CD4-positive, alpha-beta T cell (primary cell): Measurements from ENCODE around the gene RPUSD3. TPM values are rescaled to one million over a fixed set of nuclear protein-coding genes. Genes with fewer than 3 reads are reported as not detected.
"Not testable (repeated sequence)": the region's sequence is repeated elsewhere in the genome, so short reads cannot be mapped to it uniquely, and the experiment has no call there.

Source experiments
- ATAC-seq: fragments of 200-7000 bp; cut with Tn5 transposase; one replicate; pipeline ENCODE4 v1.10.0; 2022; ENCODE audit warnings: mild to moderate bottlenecking; ENCODE audit not compliant: poor library complexity
- CTCF ChIA-PET: fragments of 350-600 bp; sonication (Branson Sonifier 250); formaldehyde crosslinking; loops from one replicate; lab custom pipeline; 2021; ENCODE audit warnings: antibody characterized with exemption, inconsistent platforms; lab: Charles Lee
- POLR2A ChIA-PET: fragments of 350-600 bp; sonication (Branson Sonifier 250); formaldehyde crosslinking; loops from one replicate; lab custom pipeline; 2021; ENCODE audit warnings: antibody characterized with exemption, inconsistent platforms; lab: Charles Lee
- DNase-seq, 14 experiments: peaks; one replicate each; pipeline ENCODE4 v3.0.0-alpha.2; 2013 to 2020; ENCODE audit warnings: mixed read lengths in 2 of 14
- H3K27ac ChIP-seq, 2 donors: one replicate each; pipeline versions ENCODE4 v1.5.1 to v1.7.0; 2013; ENCODE audit warnings: low read length in 2 of 2, low read depth in 1 of 2, mild to moderate bottlenecking in 1 of 2
- H3K27me3 ChIP-seq, 2 experiments: 1 replicate in 1 of 2; 2 replicates in 1 of 2; pipeline versions ENCODE4 v1.6.1 to v1.7.0; 2013; ENCODE audit warnings: low read length in 2 of 2, control low read depth in 1 of 2, mild to moderate bottlenecking in 1 of 2, moderate library complexity in 1 of 2; ENCODE audit not compliant: insufficient read depth in 2 of 2, control insufficient read depth in 1 of 2
- H3K36me3 ChIP-seq: one replicate; pipeline ENCODE4 v1.6.1; 2013; ENCODE audit warnings: low read length, control low read depth; ENCODE audit not compliant: insufficient read depth
- H3K4me1 ChIP-seq: one replicate; pipeline ENCODE4 v1.6.1; 2013; ENCODE audit warnings: low read length, control low read depth; ENCODE audit not compliant: insufficient read depth
- H3K4me3 ChIP-seq: one replicate; pipeline ENCODE4 v1.5.1; 2013; ENCODE audit warnings: mild to moderate bottlenecking, low read length, moderate library complexity
- H3K9me3 ChIP-seq, 2 experiments: 1 replicate in 1 of 2; 2 replicates in 1 of 2; pipeline versions ENCODE4 v1.6.1 to v1.7.0; 2013; ENCODE audit warnings: low read length in 2 of 2, mild to moderate bottlenecking in 2 of 2, control low read depth in 1 of 2, moderate library complexity in 1 of 2; ENCODE audit not compliant: control insufficient read depth in 1 of 2, insufficient read depth in 1 of 2
- H3K27ac Mint-ChIP-seq: one replicate; pipeline ENCODE4 v1.8.0; 2020; ENCODE audit warnings: mixed read lengths
- H3K27me3 Mint-ChIP-seq: one replicate; pipeline ENCODE4 v1.8.0; 2021; ENCODE audit warnings: mixed read lengths
- H3K36me3 Mint-ChIP-seq: one replicate; pipeline ENCODE4 v1.8.0; 2021; ENCODE audit warnings: low read depth, mixed read lengths
- H3K4me1 Mint-ChIP-seq: one replicate; pipeline ENCODE4 v1.8.0; 2021; ENCODE audit warnings: low read depth, mixed read lengths
- H3K4me3 Mint-ChIP-seq: one replicate; pipeline ENCODE4 v1.8.0; 2020; ENCODE audit warnings: mild to moderate bottlenecking, mixed read lengths
- H3K9me3 Mint-ChIP-seq: one replicate; pipeline ENCODE4 v1.8.0; 2020; ENCODE audit warnings: mixed read lengths
- intact Hi-C, 2 experiments: fragments of 100-400 bp; cut with DNase I in 1 of 2; cut with micrococcal nuclease in 1 of 2; formaldehyde crosslinking; loops; one replicate each; pipeline versions ENCODE4 v1.15.1 to v1.9.0; 2023 to 2025; cut with DNase I, micrococcal nuclease
- total RNA-seq, 174 experiments: library from RNA in 2 of 174; stranded (reverse) in 2 of 174; gene quantifications; one replicate each; pipeline ENCODE4 v1.2.3 and lab custom pipeline; 2021 to 2026
- TF ChIP-seq, protein P1 (sequence below): fragments of 200-600 bp; IDR thresholded peaks from one replicate; pipeline ENCODE4 v1.8.0; 2022; ENCODE audit warnings: antibody characterized with exemption, mild to moderate bottlenecking

RPUSD3 gene
- total RNA-seq, 2 experiments from 2014 or later = 7.9 to 8.1 TPM

DNA sequence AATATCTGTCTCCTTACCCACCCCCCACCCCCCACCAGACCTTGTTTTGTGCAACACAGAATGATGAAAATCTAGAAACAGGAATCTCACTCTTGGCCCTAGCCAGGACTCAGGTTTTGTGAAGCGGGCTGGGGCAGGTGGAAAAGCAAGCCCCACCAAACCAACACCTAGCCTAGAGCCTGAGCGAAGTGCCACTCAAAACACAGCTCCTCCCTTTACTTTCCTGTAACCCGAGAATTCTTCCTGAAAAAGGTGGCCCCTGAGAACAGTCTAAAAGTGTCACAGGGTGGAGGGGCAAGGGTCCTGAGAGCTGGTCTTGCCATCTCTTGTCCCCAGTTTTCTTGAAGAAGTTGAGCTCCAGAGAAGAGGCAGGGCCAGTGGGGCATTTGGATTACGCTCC lies 17.4 kb upstream of the RPUSD3 start:
- H3K27ac ChIP-seq = no peak overlapping the region
- peaks cover 9% of the 10 kb centered on the region for H3K27me3 Mint-ChIP-seq
- POLR2A ChIA-PET = no interaction called here
- no peak for DNase-seq
- H3K4me3 ChIP-seq = no peak overlapping the region
- no peak overlapping the region for H3K4me3 Mint-ChIP-seq
- H3K4me1 ChIP-seq = peaks cover 9% of the 10 kb centered on the region
- no peak for ATAC-seq
- peaks cover 11 to 17% of the 10 kb centered on the region in 2 experiments for H3K27me3 ChIP-seq
- H3K9me3 Mint-ChIP-seq = no peaks in the 10 kb centered on the region
- no peak overlapping the region for H3K27ac Mint-ChIP-seq
- H3K4me1 Mint-ChIP-seq = no peaks in the 10 kb centered on the region
- TF ChIP-seq, protein P1, sequence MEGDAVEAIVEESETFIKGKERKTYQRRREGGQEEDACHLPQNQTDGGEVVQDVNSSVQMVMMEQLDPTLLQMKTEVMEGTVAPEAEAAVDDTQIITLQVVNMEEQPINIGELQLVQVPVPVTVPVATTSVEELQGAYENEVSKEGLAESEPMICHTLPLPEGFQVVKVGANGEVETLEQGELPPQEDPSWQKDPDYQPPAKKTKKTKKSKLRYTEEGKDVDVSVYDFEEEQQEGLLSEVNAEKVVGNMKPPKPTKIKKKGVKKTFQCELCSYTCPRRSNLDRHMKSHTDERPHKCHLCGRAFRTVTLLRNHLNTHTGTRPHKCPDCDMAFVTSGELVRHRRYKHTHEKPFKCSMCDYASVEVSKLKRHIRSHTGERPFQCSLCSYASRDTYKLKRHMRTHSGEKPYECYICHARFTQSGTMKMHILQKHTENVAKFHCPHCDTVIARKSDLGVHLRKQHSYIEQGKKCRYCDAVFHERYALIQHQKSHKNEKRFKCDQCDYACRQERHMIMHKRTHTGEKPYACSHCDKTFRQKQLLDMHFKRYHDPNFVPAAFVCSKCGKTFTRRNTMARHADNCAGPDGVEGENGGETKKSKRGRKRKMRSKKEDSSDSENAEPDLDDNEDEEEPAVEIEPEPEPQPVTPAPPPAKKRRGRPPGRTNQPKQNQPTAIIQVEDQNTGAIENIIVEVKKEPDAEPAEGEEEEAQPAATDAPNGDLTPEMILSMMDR = no peak
- intact Hi-C loops = no loop called here
- H3K9me3 ChIP-seq = peaks cover 0 to 8% of the 10 kb centered on the region in 2 experiments
- no peaks in the 10 kb centered on the region for H3K36me3 ChIP-seq
- CTCF ChIA-PET = no interaction called here
- H3K36me3 Mint-ChIP-seq = no peaks in the 10 kb centered on the region

DNA sequence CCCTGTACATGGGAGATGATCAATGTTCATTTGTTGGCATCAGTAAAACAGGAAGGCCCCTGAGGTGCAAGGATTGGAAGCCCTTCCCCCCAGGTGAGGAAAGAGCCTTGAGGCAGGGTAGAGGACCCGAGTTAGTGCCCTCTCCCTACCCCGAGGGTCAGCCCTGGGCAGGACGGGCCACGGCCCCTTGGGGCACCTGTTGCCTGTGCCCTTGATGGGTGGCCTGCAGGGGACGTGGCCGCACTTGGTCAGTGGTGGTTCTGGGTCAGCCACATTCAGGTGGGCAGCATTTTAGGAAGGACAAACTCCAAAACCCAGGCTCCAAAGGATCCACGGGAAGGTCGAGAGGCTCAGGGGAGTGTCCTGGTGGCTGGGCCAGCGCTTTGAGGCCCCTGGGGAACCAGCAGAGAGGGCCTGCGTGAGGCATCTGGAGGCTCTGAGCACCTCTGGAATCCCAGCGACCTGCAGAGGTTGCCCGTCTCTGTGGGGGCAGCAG lies 15.8 kb upstream of the RPUSD3 start:
- intact Hi-C loops = no loop called here
- POLR2A ChIA-PET = no interaction called here
- Histone ChIP-seq H3K4me3 (no peak overlapping the region), H3K27ac (no peak overlapping the region), H3K27me3 (peaks cover 11 to 17% of the 10 kb centered on the region in 2 experiments), H3K4me1 (peaks cover 9% of the 10 kb centered on the region), H3K9me3 (peaks cover 0 to 8% of the 10 kb centered on the region in 2 experiments), H3K36me3 (no peaks in the 10 kb centered on the region)
- Mint-ChIP-seq H3K4me1 (no peaks in the 10 kb centered on the region), H3K4me3 (no peak overlapping the region), H3K27ac (no peak overlapping the region), H3K9me3 (no peaks in the 10 kb centered on the region), H3K36me3 (no peaks in the 10 kb centered on the region), H3K27me3 (peaks cover 9% of the 10 kb centered on the region)
- CTCF ChIA-PET = no interaction called here
- TF ChIP-seq, protein P1 = no peak
- ATAC-seq = no peak
- DNase-seq = no peak

DNA sequence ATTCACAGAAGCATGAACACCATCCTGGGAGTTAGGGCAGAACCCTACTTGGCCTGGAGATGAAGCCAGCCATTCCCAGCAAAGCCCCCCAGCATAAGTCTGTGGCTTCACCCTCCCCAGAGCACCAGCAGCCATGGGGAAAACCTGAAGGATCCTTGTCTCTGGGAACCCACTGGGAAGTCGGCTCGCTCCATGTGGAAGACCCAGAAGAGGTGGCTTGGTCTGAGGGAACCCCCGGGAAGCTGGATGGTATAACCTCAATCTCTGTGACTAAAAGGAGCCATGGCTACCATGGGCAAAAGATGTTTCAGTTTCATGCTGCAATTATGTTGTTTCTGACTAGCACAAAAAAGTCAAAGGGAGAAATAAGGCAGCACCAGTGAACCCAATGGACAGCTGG lies 11.8 kb upstream of the RPUSD3 start:
- H3K9me3 Mint-ChIP-seq = no peaks in the 10 kb centered on the region
- TF ChIP-seq, protein P1 = no peak
- Histone ChIP-seq H3K36me3 (no peaks in the 10 kb centered on the region), H3K4me3 (no peak overlapping the region), H3K27me3 (no peaks in the 10 kb centered on the region), H3K9me3 (no peaks in the 10 kb centered on the region), H3K4me1 (no peaks in the 10 kb centered on the region), H3K27ac (no peak overlapping the region)
- DNase-seq = no peak
- intact Hi-C loops = no loop called here
- H3K27ac Mint-ChIP-seq = no peak overlapping the region
- no peak overlapping the region for H3K4me3 Mint-ChIP-seq
- H3K4me1 Mint-ChIP-seq = peaks cover 4% of the 10 kb centered on the region
- peaks cover 5% of the 10 kb centered on the region for H3K27me3 Mint-ChIP-seq
- CTCF ChIA-PET = no interaction called here
- POLR2A ChIA-PET = no interaction called here
- ATAC-seq = no peak
- no peaks in the 10 kb centered on the region for H3K36me3 Mint-ChIP-seq

DNA sequence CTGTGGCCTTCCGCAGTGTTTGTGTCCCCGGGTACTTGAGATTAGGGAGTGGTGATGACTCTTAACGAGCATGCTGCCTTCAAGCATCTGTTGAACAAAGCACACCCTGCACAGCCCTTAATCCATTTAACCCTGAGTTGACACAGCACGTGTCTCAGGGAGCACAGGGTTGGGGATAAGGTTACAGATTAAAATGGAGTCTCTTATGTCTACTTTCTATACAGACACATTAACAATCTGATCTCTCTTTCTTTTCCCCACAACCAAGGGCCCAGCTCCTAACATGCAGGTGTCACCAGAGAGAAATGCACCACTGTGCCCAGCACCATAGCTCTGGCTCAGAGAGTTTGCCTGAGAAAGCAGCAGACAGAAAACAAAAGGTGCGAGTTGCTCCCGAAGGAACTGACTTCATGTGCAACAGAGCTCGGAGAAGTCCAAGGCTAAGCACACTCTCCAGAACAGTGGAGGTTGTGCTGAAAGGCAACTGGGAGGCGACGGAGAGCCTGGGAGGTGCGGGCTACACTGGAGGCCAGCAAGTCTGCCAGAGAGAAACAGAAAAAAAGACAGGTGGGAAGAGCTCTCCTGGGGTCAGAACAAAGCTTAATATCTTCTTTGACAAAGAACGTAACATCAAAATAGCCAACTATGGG lies 10.6 kb upstream of the RPUSD3 start:
- H3K27ac Mint-ChIP-seq, H3K27me3 Mint-ChIP-seq, ATAC-seq, H3K9me3 Mint-ChIP-seq, H3K9me3 ChIP-seq, H3K4me3 ChIP-seq, H3K36me3 Mint-ChIP-seq, CTCF ChIA-PET, H3K27ac ChIP-seq, H3K27me3 ChIP-seq, H3K36me3 ChIP-seq, DNase-seq, H3K4me3 Mint-ChIP-seq, H3K4me1 ChIP-seq, H3K4me1 Mint-ChIP-seq, POLR2A ChIA-PET: not testable (repeated sequence)
- intact Hi-C loops = loop anchor here in 1 of 2 experiments (5.0 kb wide), 1 partner anchor 93 kb away; no protein-coding TSS in a partner anchor
